SU-DHL-6 (cell line): Measurements from ENCODE around the gene AGPAT4.

Experiments
- EZH2phosphoT487 ChIP-seq: fragments of 200-600 bp; sonication (generic), shearing (Covaris generic); conservative IDR thresholded peaks from 2 replicates; pipeline ENCODE4 v1.6.1; 2018; ENCODE audit warnings: mild to moderate bottlenecking, antibody characterized with exemption, low read length, moderate library complexity, mixed read lengths
- TF ChIP-seq, protein P1 (sequence below): fragments of 200-600 bp; sonication (generic); IDR thresholded peaks from one replicate; pipeline ENCODE4 v1.5.1; 2017; ENCODE audit warnings: antibody characterized with exemption, mild to moderate bottlenecking, low read length, moderate library complexity; ENCODE audit not compliant: insufficient read depth, poor library complexity, severe bottlenecking

DNA sequence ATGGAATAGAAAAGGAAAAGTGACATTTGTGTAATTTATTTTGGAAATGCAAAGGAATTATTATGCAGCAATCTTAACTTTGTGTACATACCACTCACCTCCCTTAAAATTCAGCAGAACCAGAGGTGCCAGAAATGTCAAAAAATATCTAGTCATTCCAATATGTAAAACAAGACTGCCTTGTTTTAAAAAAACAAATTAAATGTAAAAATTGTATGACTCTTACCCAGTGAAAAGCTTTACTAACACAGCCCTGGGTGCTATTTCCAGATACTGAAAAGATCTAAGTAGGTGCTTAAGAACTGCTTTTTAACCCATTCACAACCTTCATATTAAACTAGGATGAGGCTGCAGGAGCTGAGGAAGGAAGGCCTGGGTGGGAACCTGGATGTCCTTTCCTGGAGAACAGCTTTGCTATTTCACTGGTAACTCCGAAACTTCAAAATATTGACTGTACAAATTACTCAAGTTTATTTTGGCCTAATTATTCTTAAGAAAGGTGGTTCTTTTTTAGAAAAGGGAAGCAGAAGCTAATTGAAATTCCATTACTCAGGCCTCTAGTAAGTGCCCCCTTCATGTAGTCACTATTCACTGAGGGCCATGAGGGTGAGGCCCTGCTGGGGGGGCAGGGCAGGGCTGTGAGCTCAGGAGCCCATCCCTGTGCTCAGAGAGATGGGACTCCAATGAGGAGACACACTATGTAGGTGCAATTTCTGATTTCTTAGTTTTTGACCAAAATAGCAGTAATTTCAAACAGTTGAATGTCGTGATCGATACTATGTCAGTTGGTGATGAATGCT, 142.7 kb downstream of the AGPAT4 start:
- TF ChIP-seq, protein P1, sequence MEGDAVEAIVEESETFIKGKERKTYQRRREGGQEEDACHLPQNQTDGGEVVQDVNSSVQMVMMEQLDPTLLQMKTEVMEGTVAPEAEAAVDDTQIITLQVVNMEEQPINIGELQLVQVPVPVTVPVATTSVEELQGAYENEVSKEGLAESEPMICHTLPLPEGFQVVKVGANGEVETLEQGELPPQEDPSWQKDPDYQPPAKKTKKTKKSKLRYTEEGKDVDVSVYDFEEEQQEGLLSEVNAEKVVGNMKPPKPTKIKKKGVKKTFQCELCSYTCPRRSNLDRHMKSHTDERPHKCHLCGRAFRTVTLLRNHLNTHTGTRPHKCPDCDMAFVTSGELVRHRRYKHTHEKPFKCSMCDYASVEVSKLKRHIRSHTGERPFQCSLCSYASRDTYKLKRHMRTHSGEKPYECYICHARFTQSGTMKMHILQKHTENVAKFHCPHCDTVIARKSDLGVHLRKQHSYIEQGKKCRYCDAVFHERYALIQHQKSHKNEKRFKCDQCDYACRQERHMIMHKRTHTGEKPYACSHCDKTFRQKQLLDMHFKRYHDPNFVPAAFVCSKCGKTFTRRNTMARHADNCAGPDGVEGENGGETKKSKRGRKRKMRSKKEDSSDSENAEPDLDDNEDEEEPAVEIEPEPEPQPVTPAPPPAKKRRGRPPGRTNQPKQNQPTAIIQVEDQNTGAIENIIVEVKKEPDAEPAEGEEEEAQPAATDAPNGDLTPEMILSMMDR: no peak
- TF ChIP-seq EZH2phosphoT487: no peak
